H9 (cell line): ENCODE results near the gene WDR91. TPM values are rescaled to one million over a fixed set of nuclear protein-coding genes. Genes with fewer than 3 reads are reported as not detected.

Experiments used
- DNase-seq: peaks from one replicate; pipeline ENCODE4 v3.0.0-alpha.2; 2017
- H2AFZ ChIP-seq: one replicate; pipeline ENCODE4 v1.6.1; 2013; ENCODE audit warnings: mild to moderate bottlenecking, low read length, control low read depth, moderate library complexity
- H2AK5ac ChIP-seq: 2 replicates; pipeline ENCODE4 v1.6.1; 2013; ENCODE audit warnings: low read length, control low read depth, mixed read lengths; ENCODE audit not compliant: insufficient read length
- H2BK120ac ChIP-seq: one replicate; pipeline ENCODE4 v1.6.1; 2013; ENCODE audit warnings: low read depth, mild to moderate bottlenecking, low read length, control low read depth, inconsistent platforms; ENCODE audit not compliant: poor library complexity, severe bottlenecking
- H2BK12ac ChIP-seq: 2 replicates; pipeline ENCODE4 v1.6.1; 2013; ENCODE audit warnings: low read length, control low read depth, mixed read lengths, low read depth; ENCODE audit not compliant: insufficient read length
- H2BK15ac ChIP-seq: 2 replicates; pipeline ENCODE4 v1.6.1; 2013; ENCODE audit warnings: low read depth, low read length, control low read depth
- H2BK20ac ChIP-seq: one replicate; pipeline ENCODE4 v1.6.1; 2013; ENCODE audit warnings: low read depth, mild to moderate bottlenecking, low read length, control low read depth, inconsistent platforms; ENCODE audit not compliant: poor library complexity, severe bottlenecking
- H2BK5ac ChIP-seq: 2 replicates; pipeline ENCODE4 v1.6.1; 2013; ENCODE audit warnings: low read length, control low read depth, mixed read lengths; ENCODE audit not compliant: insufficient read length
- H3K14ac ChIP-seq: 2 replicates; pipeline ENCODE4 v1.6.1; 2013; ENCODE audit warnings: low read length, control low read depth; ENCODE audit not compliant: insufficient read depth
- H3K18ac ChIP-seq: 2 replicates; pipeline ENCODE4 v1.6.1; 2013; ENCODE audit warnings: low read depth, mild to moderate bottlenecking, mixed read lengths, low read length, control low read depth; ENCODE audit not compliant: insufficient read length
- H3K23ac ChIP-seq: 2 replicates; pipeline ENCODE4 v1.6.1; 2013; ENCODE audit warnings: low read length, control low read depth, mixed read lengths, low read depth; ENCODE audit not compliant: insufficient read length
- H3K23me2 ChIP-seq: 2 replicates; pipeline ENCODE4 v1.6.1; 2013; ENCODE audit warnings: low read depth, mild to moderate bottlenecking, mixed read lengths, low read length, control low read depth; ENCODE audit not compliant: insufficient read length, poor library complexity, severe bottlenecking
- H3K27ac ChIP-seq: 2 replicates; pipeline ENCODE4 v1.5.1; 2013; ENCODE audit warnings: low read length, control low read depth, mixed read lengths, low read depth; ENCODE audit not compliant: insufficient read length
- H3K27me3 ChIP-seq: 2 replicates; pipeline ENCODE4 v1.6.1; 2013; ENCODE audit warnings: low read length, control low read depth, inconsistent platforms; ENCODE audit not compliant: insufficient read depth
- H3K4ac ChIP-seq: 2 replicates; pipeline ENCODE4 v1.6.1; 2013; ENCODE audit warnings: low read depth, mild to moderate bottlenecking, control low read depth, inconsistent platforms, low read length, moderate library complexity
- H3K4me1 ChIP-seq: 2 replicates; pipeline ENCODE4 v1.6.1; 2013; ENCODE audit warnings: low read length, control low read depth, inconsistent platforms; ENCODE audit not compliant: insufficient read depth
- H3K4me2 ChIP-seq: 2 replicates; pipeline ENCODE4 v1.6.1; 2013; ENCODE audit warnings: low read length, control low read depth, mixed read lengths; ENCODE audit not compliant: insufficient read length, insufficient read depth
- H3K56ac ChIP-seq: 2 replicates; pipeline ENCODE4 v1.6.1; 2013; ENCODE audit warnings: low read depth, mild to moderate bottlenecking, mixed read lengths, low read length, control low read depth; ENCODE audit not compliant: insufficient read length
- H3K79me1 ChIP-seq: 2 replicates; pipeline ENCODE4 v1.6.1; 2013; ENCODE audit warnings: low read depth, mild to moderate bottlenecking, moderate library complexity, low read length, control low read depth, inconsistent platforms; ENCODE audit not compliant: insufficient read depth, poor library complexity, severe bottlenecking
- H3K79me2 ChIP-seq: 2 replicates; pipeline ENCODE4 v1.6.1; 2013; ENCODE audit warnings: low read length, control low read depth, inconsistent platforms; ENCODE audit not compliant: insufficient read depth
- H3K9ac ChIP-seq: 2 replicates; pipeline ENCODE4 v1.6.1; 2013; ENCODE audit warnings: low read length, control low read depth, mixed read lengths; ENCODE audit not compliant: insufficient read length; ENCODE audit errors: extremely low read depth
- H3K9me3 ChIP-seq: one replicate; pipeline ENCODE4 v1.6.1; 2013; ENCODE audit warnings: low read depth, low read length, inconsistent platforms; ENCODE audit not compliant: control insufficient read depth
- H3T11ph ChIP-seq: one replicate; pipeline ENCODE4 v1.6.1; 2013; ENCODE audit warnings: mild to moderate bottlenecking, low read length, control low read depth, inconsistent platforms
- H4K20me1 ChIP-seq: one replicate; pipeline ENCODE4 v1.6.1; 2013; ENCODE audit not compliant: control insufficient read depth, insufficient read length, insufficient read depth
- H4K5ac ChIP-seq: 2 replicates; pipeline ENCODE4 v1.6.1; 2013; ENCODE audit warnings: low read depth, mild to moderate bottlenecking, mixed read lengths, low read length, control low read depth; ENCODE audit not compliant: insufficient read length
- H4K8ac ChIP-seq: replicated peaks from 2 replicates; pipeline ENCODE4 v1.6.1; 2013; ENCODE audit warnings: low read length, control low read depth, mixed read lengths, low read depth; ENCODE audit not compliant: insufficient read length
- H4K91ac ChIP-seq: 2 replicates; pipeline ENCODE4 v1.6.1; 2013; ENCODE audit warnings: low read depth, mild to moderate bottlenecking, moderate library complexity, mixed read lengths, low read length, control low read depth; ENCODE audit not compliant: insufficient read length
- H3K27ac Mint-ChIP-seq, 3 experiments: 2 replicates in 2 of 3; 3 replicates in 1 of 3; pipeline ENCODE4 v1.8.0; 2020 to 2021; ENCODE audit warnings: mixed read lengths in 3 of 3, mild to moderate bottlenecking in 1 of 3, moderate library complexity in 1 of 3
- H3K27me3 Mint-ChIP-seq: 2 replicates; pipeline ENCODE4 v1.8.0; 2021; ENCODE audit warnings: low read depth, mild to moderate bottlenecking, moderate library complexity, mixed read lengths
- H3K36me3 Mint-ChIP-seq, 3 experiments: 2 replicates in 2 of 3; 3 replicates in 1 of 3; pipeline ENCODE4 v1.8.0; 2020 to 2021; ENCODE audit warnings: low read depth in 3 of 3, mixed read lengths in 3 of 3; ENCODE audit not compliant: insufficient read depth in 1 of 3
- H3K4me1 Mint-ChIP-seq, 2 experiments: 2 replicates each; pipeline ENCODE4 v1.8.0; 2020; ENCODE audit warnings: mixed read lengths in 2 of 2
- H3K4me3 Mint-ChIP-seq, 2 experiments: 2 replicates in 1 of 2; 3 replicates in 1 of 2; pipeline ENCODE4 v1.8.0; 2020 to 2021; ENCODE audit warnings: mild to moderate bottlenecking in 2 of 2, mixed read lengths in 2 of 2, moderate library complexity in 1 of 2
- H3K9me3 Mint-ChIP-seq, 2 experiments: 2 replicates in 1 of 2; 3 replicates in 1 of 2; pipeline ENCODE4 v1.8.0; 2020; ENCODE audit warnings: mild to moderate bottlenecking in 2 of 2, mixed read lengths in 2 of 2, moderate library complexity in 1 of 2
- WGBS: extraction: QIAGEN DNeasy Blood & Tissue Kit; methylation state at CpG from one replicate; pipeline ENCODE4 v1.1.7; 2013; ENCODE audit warnings: missing lambda C conversion rate, low lambda C conversion rate, mixed read lengths; ENCODE audit not compliant: insufficient read length; ENCODE audit errors: extremely low coverage; 5-methylcytosine and 5-hydroxymethylcytosine counted together
- total RNA-seq: library from RNA; stranded (reverse); gene quantifications from 2 replicates; pipeline ENCODE4 v1.2.1, GENCODE V29; 2021
- TF ChIP-seq, protein P1 (sequence below): fragments of 200-600 bp; sonication (generic); conservative IDR thresholded peaks from 3 replicates; pipeline ENCODE4 v1.8.0; 2021; ENCODE audit warnings: antibody characterized with exemption, mild to moderate bottlenecking

The WDR91 gene
- total RNA-seq, 1 experiment from 2014 or later: 9.4 TPM

GRCh38 chr7:135156290-135156689, 55.0 kb downstream of the WDR91 start:
- Histone ChIP-seq H2BK20ac (no peak overlapping the region), H3K4me1 (peaks cover 4% of the 10 kb centered on the region; the same call in 1 of the 2 replicates), H3K18ac (no peak overlapping the region), H4K20me1 (no peaks in the 10 kb centered on the region), H3K23me2 (no peaks in the 10 kb centered on the region), H3K27ac (no peak overlapping the region), H3K79me1 (no peaks in the 10 kb centered on the region), H4K91ac (no peak overlapping the region), H3K79me2 (no peaks in the 10 kb centered on the region), H3K14ac (no peak overlapping the region), H3K4me2 (no peak overlapping the region), H2BK120ac (no peak overlapping the region), H2BK12ac (no peak overlapping the region), H3K23ac (no peak overlapping the region), H2BK5ac (no peak overlapping the region), H2AFZ (no peak overlapping the region), H4K8ac (no peak overlapping the region), H3K27me3 (no peaks in the 10 kb centered on the region), H3K56ac (no peak overlapping the region), H2BK15ac (no peak overlapping the region), H3K9me3 (no peaks in the 10 kb centered on the region), H3K9ac (no peak overlapping the region), H3K4ac (no peak overlapping the region), H2AK5ac (no peak overlapping the region), H3T11ph (no peak overlapping the region), H4K5ac (no peak overlapping the region)
- no CpG with 5 or more reads among the region's 1 CpG for WGBS
- H3K4me1 Mint-ChIP-seq: peaks cover 12 to 21% of the 10 kb centered on the region in 2 experiments
- DNase-seq: no peak
- TF ChIP-seq, protein P1, sequence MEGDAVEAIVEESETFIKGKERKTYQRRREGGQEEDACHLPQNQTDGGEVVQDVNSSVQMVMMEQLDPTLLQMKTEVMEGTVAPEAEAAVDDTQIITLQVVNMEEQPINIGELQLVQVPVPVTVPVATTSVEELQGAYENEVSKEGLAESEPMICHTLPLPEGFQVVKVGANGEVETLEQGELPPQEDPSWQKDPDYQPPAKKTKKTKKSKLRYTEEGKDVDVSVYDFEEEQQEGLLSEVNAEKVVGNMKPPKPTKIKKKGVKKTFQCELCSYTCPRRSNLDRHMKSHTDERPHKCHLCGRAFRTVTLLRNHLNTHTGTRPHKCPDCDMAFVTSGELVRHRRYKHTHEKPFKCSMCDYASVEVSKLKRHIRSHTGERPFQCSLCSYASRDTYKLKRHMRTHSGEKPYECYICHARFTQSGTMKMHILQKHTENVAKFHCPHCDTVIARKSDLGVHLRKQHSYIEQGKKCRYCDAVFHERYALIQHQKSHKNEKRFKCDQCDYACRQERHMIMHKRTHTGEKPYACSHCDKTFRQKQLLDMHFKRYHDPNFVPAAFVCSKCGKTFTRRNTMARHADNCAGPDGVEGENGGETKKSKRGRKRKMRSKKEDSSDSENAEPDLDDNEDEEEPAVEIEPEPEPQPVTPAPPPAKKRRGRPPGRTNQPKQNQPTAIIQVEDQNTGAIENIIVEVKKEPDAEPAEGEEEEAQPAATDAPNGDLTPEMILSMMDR: no peak
- H3K27ac Mint-ChIP-seq: no peak overlapping the region
- H3K27me3 Mint-ChIP-seq: peaks cover 5% of the 10 kb centered on the region
- H3K4me3 Mint-ChIP-seq: no peak overlapping the region
- H3K36me3 Mint-ChIP-seq: peaks cover 25 to 63% (median 51%) of the 10 kb centered on the region in 3 experiments
- H3K9me3 Mint-ChIP-seq: peaks cover 39 to 45% of the 10 kb centered on the region in 2 experiments
